Adrenal gland (tissue), 12 donors: ENCODE results near the gene COPG1. TPM values are rescaled to one million over a fixed set of nuclear protein-coding genes. Genes with fewer than 3 reads are reported as not detected.

Source experiments
- DNase-seq, 7 donors: peaks; one replicate each; pipeline ENCODE4 v3.0.0-alpha.2; 2019 to 2020
- H3K27ac ChIP-seq, 5 donors: fragments of 200-600 bp; sonication (generic) in 4 of 5; 1 replicate in 3 of 5; 2 replicates in 2 of 5; pipeline versions ENCODE4 v1.5.1 to v1.8.0; 2016 to 2020; ENCODE audit warnings: mild to moderate bottlenecking in 1 of 5
- H3K27me3 ChIP-seq: fragments of 200-600 bp; 2 replicates; pipeline ENCODE4 v1.8.0; 2021
- H3K36me3 ChIP-seq, 2 donors: fragments of 200-600 bp; replicated peaks in 1 of 2; 1 replicate in 1 of 2; 2 replicates in 1 of 2; pipeline versions ENCODE4 v1.5.1 to v1.8.0; 2018 to 2022
- H3K4me1 ChIP-seq, 2 donors: fragments of 200-600 bp; replicated peaks in 1 of 2; 1 replicate in 1 of 2; 2 replicates in 1 of 2; pipeline versions ENCODE4 v1.5.1 to v1.8.0; 2018 to 2021
- H3K4me3 ChIP-seq, 4 donors: fragments of 200-600 bp; sonication (generic) in 3 of 4; one replicate each; pipeline ENCODE4 v1.5.1; 2016 to 2018
- H3K9me3 ChIP-seq, 3 donors: fragments of 200-600 bp; sonication (generic) in 1 of 3; replicated peaks in 1 of 3; 1 replicate in 2 of 3; 2 replicates in 1 of 3; pipeline versions ENCODE4 v1.5.1 to v1.8.0; 2016 to 2021
- CTCF ChIP-seq, 6 experiments: fragments of 450-650 bp in 4 of 6; fragments of 200-600 bp in 2 of 6; sonication (generic) in 1 of 6; IDR thresholded peaks; 1 replicate in 5 of 6; 2 replicates in 1 of 6; pipeline versions ENCODE4 v1.5.1 to v1.8.0; 2016 to 2021; ENCODE audit warnings: antibody characterized with exemption in 6 of 6, mild to moderate bottlenecking in 2 of 6, moderate library complexity in 1 of 6
- POLR2A ChIP-seq, 2 donors: fragments of 450-650 bp; IDR thresholded peaks; one replicate each; pipeline ENCODE4 v1.6.1; 2017; ENCODE audit warnings: antibody characterized with exemption in 2 of 2, mild to moderate bottlenecking in 2 of 2, moderate library complexity in 1 of 2
- WGBS, 4 donors: extraction: QIAGEN DNeasy Blood & Tissue Kit in 2 of 4; methylation state at CpG; one replicate each; pipeline versions ENCODE4 v1.1.5 to v1.1.7; 2013 to 2017; 5-methylcytosine and 5-hydroxymethylcytosine counted together
- intact Hi-C, 2 donors: fragments of 100-400 bp; cut with DNase I; formaldehyde crosslinking; loops; one replicate each; pipeline versions ENCODE4 v1.14.1 to v1.15.0; 2022 to 2023
- polyA plus RNA-seq, 3 donors: library from polyadenylated mRNA; stranded (reverse); fragments of 200-250 nt in 2 of 3; fragments of 350-450 nt in 1 of 3; fragmentation: Illumina TruSeq in 1 of 3; extraction: RNeasy Lipid Tissue Mini Kit (QIAGEN cat#74804) in 1 of 3; gene quantifications; one replicate each; pipeline ENCODE4 v1.2.3, GENCODE V29; 2013 to 2014
- total RNA-seq, 9 donors: library from RNA; depleted of rRNA in 4 of 9; stranded (reverse); fragments of >200 nt in 4 of 9; fragments of 120-200 nt in 1 of 9; fragmentation: NEBNext Ultra II Directional in 1 of 9; extraction: Animal tissue kit (Norgen Biotek cat#: 25700) in 1 of 9; gene quantifications; one replicate each; pipeline versions ENCODE4 v1.1.0 to v1.2.4, GENCODE V29; 2013 to 2023
- donor health status: healthy with polysubstance abuse.
- donor health status: Bipolar disorder and iron deficiency.
- donor health status: DM: yes; HTN: yes; CAD: no.
- donor health status: DM: no; HTN: no; CAD: no.
- donor health status: DM: no; HTN: no; CAD: no.
- donor health status: DM: yes; HTN: yes; CAD: no.

COPG1 gene
- total and polyA plus RNA-seq, 12 donors: 84.9 to 318 (median 163) TPM

- no peak for DNase-seq
- H3K27ac ChIP-seq: peak overlapping the region in 1 of 5 donors; percentile 36
- H3K36me3 ChIP-seq: no peaks in the 10 kb centered on the region
- H3K4me3 ChIP-seq: no peak overlapping the region
- intact Hi-C loops: no loop called here
- H3K4me1 ChIP-seq: peaks cover 9 to 17% of the 10 kb centered on the region in 2 donors
- no peak for TF ChIP-seq POLR2A (IDR thresholded peaks at IDR 0.05)
- no peak for TF ChIP-seq CTCF (IDR thresholded peaks at IDR 0.05)
- H3K9me3 ChIP-seq: no peaks in the 10 kb centered on the region
- H3K27me3 ChIP-seq: no peaks in the 10 kb centered on the region
Measured at GRCh38 chr3:129312671-129313414, 63.4 kb downstream of the COPG1 start.

GRCh38 chr3:129313415-129313664 is 63.9 kb downstream of the COPG1 start:
- TF ChIP-seq POLR2A (IDR thresholded peaks at IDR 0.05): no peak
- no peak for TF ChIP-seq CTCF (IDR thresholded peaks at IDR 0.05)

GRCh38 chr3:129313665-129314385 is 64.4 kb downstream of the COPG1 start:
- intact Hi-C loops: loop anchor here in 1 of 2 donors (2.0 kb wide), 1 partner anchor 33 kb away; no protein-coding TSS in a partner anchor
- Histone ChIP-seq H3K9me3 (no peaks in the 10 kb centered on the region), H3K27ac (peak overlapping the region in 2 of 5 donors; percentile 82 to 87), H3K4me1 (peaks cover 9 to 17% of the 10 kb centered on the region in 2 donors), H3K4me3 (peak overlapping the region in 1 of 4 donors; percentile 90), H3K27me3 (no peaks in the 10 kb centered on the region), H3K36me3 (no peaks in the 10 kb centered on the region)
- TF ChIP-seq CTCF (IDR thresholded peaks at IDR 0.05): no peak
- no peak for TF ChIP-seq POLR2A (IDR thresholded peaks at IDR 0.05)
- WGBS, 4 donors: 40 to 63% (median 60%) methylated on average over 6 to 7 of the region's 7 CpGs
- DNase-seq: peak in 1 of 7 donors; percentile 34

More at GRCh38 chr3:129313415-129313664, 63.9 kb downstream of the COPG1 start:
- no peak overlapping the region for H3K4me3 ChIP-seq
- no peaks in the 10 kb centered on the region for H3K36me3 ChIP-seq
- no peaks in the 10 kb centered on the region for H3K9me3 ChIP-seq
- no peaks in the 10 kb centered on the region for H3K27me3 ChIP-seq
- no peak for DNase-seq
- intact Hi-C loops: no loop called here
- H3K27ac ChIP-seq: peak overlapping the region in 2 of 5 donors; percentile 36 to 82
- peaks cover 9 to 17% of the 10 kb centered on the region in 2 donors for H3K4me1 ChIP-seq

- H3K27ac ChIP-seq: peak overlapping the region in 3 of 5 donors; percentile 79 to 87 (median 82)
- TF ChIP-seq CTCF (IDR thresholded peaks at IDR 0.05) (peak in 1 of 6 experiments; percentile 1), POLR2A (IDR thresholded peaks at IDR 0.05) (no peak)
- no peaks in the 10 kb centered on the region for H3K9me3 ChIP-seq
- peak overlapping the region; percentile 36 to 90 (median 64) for H3K4me3 ChIP-seq
- no peaks in the 10 kb centered on the region for H3K36me3 ChIP-seq
- no peaks in the 10 kb centered on the region for H3K27me3 ChIP-seq
- intact Hi-C loops: loop anchor here in 1 of 2 donors (2.0 kb wide), 1 partner anchor 34 kb away; no protein-coding TSS in a partner anchor
- H3K4me1 ChIP-seq: peaks cover 9 to 17% of the 10 kb centered on the region in 2 donors
- WGBS, 4 donors: 1 to 6% (median 2%) methylated on average over 31 to 53 of the region's 53 CpGs
- peak; percentile 83 to 94 (median 85) for DNase-seq
Measured at GRCh38 chr3:129314386-129315222, 65.2 kb downstream of the COPG1 start.
